Neural progenitor cell (in vitro differentiated cells): ENCODE data around the gene AGR2.

Source experiments
- EZH2phosphoT487 ChIP-seq: fragments of 200-600 bp; sonication (generic); IDR thresholded peaks from 2 replicates; pipeline ENCODE4 v1.6.1; 2017; ENCODE audit warnings: antibody characterized with exemption
- TF ChIP-seq, protein P1 (sequence below): fragments of 200-600 bp; sonication (generic); IDR thresholded peaks from 2 replicates; pipeline ENCODE4 v1.5.1; 2017; ENCODE audit warnings: antibody characterized with exemption, mild to moderate bottlenecking

DNA sequence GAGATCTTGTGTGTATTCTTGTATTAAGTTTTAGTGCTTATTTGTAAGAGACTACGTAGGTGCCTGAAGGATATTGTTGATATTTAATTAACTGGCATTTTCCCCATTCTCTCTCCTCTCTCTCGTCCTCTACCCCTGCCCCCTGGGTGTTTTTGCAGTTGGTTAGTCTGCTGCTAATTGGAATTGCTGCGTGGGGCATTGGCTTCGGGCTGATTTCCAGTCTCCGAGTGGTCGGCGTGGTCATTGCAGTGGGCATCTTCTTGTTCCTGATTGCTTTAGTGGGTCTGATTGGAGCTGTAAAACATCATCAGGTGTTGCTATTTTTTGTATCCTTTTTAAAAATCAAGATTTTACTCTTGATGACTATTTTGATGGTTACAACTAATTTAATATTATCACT, 28.7 kb downstream of the AGR2 start:
- TF ChIP-seq, protein P1, sequence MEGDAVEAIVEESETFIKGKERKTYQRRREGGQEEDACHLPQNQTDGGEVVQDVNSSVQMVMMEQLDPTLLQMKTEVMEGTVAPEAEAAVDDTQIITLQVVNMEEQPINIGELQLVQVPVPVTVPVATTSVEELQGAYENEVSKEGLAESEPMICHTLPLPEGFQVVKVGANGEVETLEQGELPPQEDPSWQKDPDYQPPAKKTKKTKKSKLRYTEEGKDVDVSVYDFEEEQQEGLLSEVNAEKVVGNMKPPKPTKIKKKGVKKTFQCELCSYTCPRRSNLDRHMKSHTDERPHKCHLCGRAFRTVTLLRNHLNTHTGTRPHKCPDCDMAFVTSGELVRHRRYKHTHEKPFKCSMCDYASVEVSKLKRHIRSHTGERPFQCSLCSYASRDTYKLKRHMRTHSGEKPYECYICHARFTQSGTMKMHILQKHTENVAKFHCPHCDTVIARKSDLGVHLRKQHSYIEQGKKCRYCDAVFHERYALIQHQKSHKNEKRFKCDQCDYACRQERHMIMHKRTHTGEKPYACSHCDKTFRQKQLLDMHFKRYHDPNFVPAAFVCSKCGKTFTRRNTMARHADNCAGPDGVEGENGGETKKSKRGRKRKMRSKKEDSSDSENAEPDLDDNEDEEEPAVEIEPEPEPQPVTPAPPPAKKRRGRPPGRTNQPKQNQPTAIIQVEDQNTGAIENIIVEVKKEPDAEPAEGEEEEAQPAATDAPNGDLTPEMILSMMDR, result peak; percentile 7
- no peak for TF ChIP-seq EZH2phosphoT487
